Pericardium fibroblast (primary cell): Measurements from ENCODE around the gene TSPYL2. TPM values are rescaled to one million over a fixed set of nuclear protein-coding genes. Genes with fewer than 3 reads are reported as not detected.

Source experiments
- total RNA-seq: library from RNA; depleted of rRNA; stranded (reverse); fragments of >200 nt; gene quantifications from 2 replicates; pipeline ENCODE4 v1.2.3, GENCODE V29; 2015

Gene TSPYL2
- 10.0 and 10.4 TPM in 2 replicates for total RNA-seq

DNA sequence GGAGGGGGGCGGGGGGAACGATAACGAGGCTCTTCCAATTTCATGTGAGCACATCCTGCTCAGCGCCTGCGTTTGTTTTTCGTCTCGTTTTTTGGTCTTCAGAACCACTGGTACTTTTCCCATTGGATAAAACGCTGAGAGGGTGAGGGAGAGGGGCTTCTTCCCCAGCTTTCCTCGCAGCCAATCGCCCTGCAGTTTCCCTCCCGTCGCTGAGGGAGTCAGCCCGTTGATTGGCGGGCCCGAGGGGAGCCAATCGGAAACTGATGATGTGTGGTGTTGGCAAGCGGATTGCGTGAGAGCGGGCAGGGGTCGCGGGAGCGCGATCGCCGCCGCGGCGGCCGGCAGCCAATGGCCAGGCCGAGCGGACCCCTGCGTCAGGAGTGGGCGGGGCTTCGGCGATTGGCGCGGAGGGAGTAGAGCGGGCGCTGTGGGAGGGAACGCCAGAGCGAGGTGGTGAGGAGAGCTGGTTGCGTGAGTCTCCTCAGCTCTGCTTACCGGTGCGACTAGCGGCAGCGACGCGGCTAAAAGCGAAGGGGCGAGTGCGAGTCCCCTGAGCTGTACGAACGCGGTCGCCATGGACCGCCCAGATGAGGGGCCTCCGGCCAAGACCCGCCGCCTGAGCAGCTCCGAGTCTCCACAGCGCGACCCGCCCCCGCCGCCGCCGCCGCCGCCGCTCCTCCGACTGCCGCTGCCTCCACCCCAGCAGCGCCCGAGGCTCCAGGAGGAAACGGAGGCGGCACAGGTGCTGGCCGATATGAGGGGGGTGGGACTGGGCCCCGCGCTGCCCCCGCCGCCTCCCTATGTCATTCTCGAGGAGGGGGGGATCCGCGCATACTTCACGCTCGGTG is at the start of gene TSPYL2:
Gene TSPYL2, plus strand, starts transcription at position 443 of the 848 bp plus-strand sequence. Its CDS starts 132 bp downstream, at position 575.

DNA sequence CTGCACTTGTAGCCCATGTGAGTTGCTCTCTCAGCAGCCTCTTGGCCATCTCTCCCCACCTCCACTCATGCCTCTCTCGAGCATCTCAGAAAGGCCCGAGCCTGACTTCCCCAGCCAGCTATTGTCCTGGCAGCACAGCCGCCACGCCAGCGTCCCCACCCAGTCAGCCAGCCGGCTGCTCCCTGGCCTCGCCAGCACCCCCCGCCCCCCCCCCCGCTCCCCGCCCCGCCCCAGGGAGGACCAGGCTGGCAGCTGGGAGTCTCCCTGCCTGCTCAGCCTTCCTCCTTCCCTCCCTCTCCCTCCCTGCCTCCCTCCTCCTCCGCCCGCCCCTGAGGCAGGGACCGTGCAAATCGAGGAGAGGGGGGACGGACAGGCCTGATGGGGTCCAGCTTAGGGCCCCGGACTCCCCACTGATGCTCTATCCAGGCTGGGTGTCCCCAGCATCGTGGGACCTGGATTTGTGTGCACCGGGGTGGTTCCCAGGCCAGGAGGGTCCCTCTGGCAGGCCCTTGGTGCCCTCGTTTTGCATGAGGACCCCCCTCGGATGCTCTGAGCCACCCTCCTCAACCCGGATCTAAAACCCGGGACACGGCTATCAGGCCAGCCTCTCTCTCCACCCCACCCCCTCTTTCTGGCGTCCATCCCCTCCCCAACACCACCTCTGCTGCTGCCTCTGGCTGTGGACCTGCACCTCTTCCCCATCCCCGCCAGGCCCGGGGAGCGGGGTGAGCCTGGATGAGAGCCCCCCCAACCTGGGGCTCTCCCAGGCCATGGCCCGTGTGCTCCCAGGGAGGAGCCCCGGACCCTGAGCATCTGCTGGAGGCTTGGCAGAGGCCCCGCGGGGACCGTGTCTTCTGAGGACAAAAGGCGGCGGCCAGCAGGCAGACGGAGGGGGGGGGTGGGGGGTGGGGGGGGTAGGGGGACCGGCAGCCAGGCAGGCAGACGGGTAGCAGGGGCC is 33.7 kb upstream of the TSPYL2 start, which contains the start of gene GPR173:
Gene GPR173, plus strand, starts transcription at position 621 of the 958 bp plus-strand sequence. CDS start 27,833 bp downstream, outside the sequence.

DNA sequence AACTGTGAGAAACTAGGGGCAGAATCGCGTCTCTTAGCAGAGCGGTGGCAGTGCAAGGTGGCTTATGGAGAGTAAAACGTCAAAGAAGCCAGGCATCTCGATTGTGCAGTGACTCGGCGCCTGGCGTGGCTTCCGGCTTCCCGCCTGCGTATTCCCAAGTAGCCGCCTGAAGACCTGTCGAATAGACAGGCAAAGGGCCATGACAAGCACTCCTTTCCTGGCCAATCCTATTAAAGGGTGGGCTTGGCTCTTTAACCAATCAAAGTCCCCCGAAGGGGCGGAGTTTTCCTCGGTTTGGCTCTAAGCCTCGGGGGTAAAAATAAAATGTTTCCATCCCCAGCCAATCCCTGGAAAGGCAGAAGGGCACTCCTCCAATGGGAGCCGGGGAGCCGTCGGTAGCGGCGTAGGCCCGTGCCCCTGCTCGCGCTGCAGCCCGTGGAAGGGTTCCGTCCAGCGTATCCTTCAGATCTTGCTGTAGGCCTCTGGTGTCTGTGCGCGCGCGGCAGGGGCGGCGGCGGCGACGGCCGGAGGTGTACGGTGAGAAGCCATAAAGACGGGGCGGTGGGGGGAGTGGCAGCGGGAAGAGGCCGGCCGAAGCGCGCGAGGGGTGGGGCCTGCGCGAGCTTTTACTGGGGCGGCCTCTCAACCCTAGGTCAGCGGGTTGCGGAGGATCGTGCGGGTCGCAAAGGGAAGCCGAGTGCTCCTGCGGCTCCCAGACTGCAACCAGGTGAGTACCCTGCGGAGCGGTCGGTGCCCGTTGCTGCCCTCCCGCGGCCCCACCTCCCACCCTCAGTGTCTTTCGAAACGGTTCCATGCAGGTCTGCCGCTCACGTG is 11.8 kb downstream of the TSPYL2 start, which contains the start of gene KANTR:
Gene KANTR, plus strand, starts transcription at position 395 of the 834 bp plus-strand sequence. CDS start 30,131 bp downstream, outside the sequence.

Other genes starting within 250 kb of the TSPYL2 start
- not detected in 2 replicates for gene XAGE3, start 214.3 kb upstream of the TSPYL2 start, total RNA-seq
- 11.8 and 15.6 TPM in 2 replicates for gene FAM156B, start 185.0 kb upstream of the TSPYL2 start, total RNA-seq
- 9.6 and 11.2 TPM in 2 replicates for gene FAM156A, start 123.8 kb upstream of the TSPYL2 start, total RNA-seq
- gene GPR173, start 33.6 kb upstream of the TSPYL2 start, total RNA-seq, result 1.5 and 2.5 TPM in 2 replicates
- gene KANTR, start 11.8 kb downstream of the TSPYL2 start, total RNA-seq, result 2.0 and 3.9 TPM in 2 replicates
- 44.0 and 82.4 TPM in 2 replicates for gene KDM5C, start 142.8 kb downstream of the TSPYL2 start, total RNA-seq
- gene IQSEC2, start 199.2 kb downstream of the TSPYL2 start, total RNA-seq, result 11.7 and 25.5 TPM in 2 replicates